NCI-H460 (cell line): ENCODE measurements around the gene HOXC4. TPM values are rescaled to one million over a fixed set of nuclear protein-coding genes. Genes with fewer than 3 reads are reported as not detected.

ENCODE experiments used
- DNase-seq: peaks from one replicate; pipeline ENCODE4 v3.0.0-alpha.2; 2016; ENCODE audit warnings: low read depth; ENCODE audit errors: extremely low read depth
- polyA plus RNA-seq: library from polyadenylated mRNA; depleted of rRNA; stranded (reverse); fragments of >200 nt; gene quantifications from 2 replicates; pipeline ENCODE4 v1.2.3, GENCODE V29; 2014; cell fraction: nucleus; rRNA removed
- total RNA-seq: library from RNA; depleted of rRNA; stranded (reverse); fragments of >200 nt; shearing (Covaris generic); gene quantifications from 2 replicates; pipeline ENCODE4 v1.2.3, GENCODE V29; 2014; rRNA removed

The HOXC4 gene
- total RNA-seq, result 0.12 TPM in 1 of 2 replicates, not detected in the other
- polyA plus RNA-seq, result not detected in 2 replicates

DNA sequence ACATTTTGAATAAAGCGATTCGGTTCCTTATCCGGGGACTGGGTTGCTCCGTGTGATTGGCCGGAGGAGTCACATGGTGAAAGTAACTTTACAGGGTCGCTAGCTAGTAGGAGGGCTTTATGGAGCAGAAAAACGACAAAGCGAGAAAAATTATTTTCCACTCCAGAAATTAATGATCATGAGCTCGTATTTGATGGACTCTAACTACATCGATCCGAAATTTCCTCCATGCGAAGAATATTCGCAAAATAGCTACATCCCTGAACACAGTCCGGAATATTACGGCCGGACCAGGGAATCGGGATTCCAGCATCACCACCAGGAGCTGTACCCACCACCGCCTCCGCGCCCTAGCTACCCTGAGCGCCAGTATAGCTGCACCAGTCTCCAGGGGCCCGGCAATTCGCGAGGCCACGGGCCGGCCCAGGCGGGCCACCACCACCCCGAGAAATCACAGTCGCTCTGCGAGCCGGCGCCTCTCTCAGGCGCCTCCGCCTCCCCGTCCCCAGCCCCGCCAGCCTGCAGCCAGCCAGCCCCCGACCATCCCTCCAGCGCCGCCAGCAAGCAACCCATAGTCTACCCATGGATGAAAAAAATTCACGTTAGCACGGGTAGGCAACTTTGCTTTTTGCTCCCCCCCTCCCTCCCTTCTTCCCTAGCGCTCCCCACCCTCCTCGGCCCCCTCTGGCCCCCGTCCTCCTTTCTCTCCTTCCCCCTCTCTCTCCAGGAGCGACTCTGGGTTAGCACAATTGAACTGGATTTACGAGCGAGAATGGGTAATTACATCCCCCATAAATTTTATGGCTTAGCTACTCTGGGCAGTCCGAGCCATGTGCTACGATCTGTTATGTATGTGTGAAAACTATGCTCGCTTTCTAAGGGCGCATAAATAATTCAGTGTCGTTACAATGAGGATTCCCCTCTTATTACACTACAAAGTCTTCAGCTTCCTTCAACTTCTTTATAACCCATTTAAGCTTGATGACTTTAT is at the start of gene HOXC4:
Gene HOXC4, plus strand, starts transcription at position 85 of the 991 bp plus-strand sequence. Its CDS starts 88 bp downstream, at position 173.
- DNase-seq, result no peak

- no peak for DNase-seq
Observed at GRCh38 chr12:54004063-54004840, 49.4 kb upstream of the HOXC4 start.

DNA sequence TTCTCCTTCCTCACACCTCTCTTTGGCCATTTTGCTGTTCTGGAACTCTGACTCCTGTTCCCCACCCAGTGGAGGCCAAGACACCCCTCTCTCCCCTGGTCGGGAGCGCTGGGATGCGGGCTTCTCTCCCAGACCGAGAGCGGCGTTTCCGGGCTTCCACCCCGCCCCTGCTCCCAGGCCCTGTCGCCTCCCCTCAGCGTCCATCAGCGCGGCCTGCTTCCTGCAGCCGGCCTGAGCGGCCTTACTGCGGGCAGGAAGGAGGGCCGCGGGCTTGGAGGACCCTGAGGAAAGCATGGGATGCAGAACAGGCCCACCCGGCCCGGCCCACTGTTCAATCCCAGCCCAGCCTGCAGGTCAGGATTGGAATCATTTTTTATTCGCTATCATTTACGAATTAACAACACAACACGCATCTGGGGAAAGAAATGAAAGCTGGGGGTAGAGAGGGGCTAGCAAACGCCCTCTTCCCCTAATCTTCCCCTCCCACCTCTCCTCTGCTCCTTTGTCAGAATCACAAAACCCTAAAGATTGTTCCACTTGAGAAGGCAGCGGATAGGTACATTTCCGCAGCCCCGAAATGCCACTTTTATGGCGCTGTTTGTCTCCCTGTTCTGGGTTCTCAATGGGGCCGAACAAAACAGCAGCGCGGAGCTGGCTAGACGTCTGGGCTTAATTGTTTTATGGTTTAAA is 48.6 kb upstream of the HOXC4 start:
- no peak for DNase-seq

DNA sequence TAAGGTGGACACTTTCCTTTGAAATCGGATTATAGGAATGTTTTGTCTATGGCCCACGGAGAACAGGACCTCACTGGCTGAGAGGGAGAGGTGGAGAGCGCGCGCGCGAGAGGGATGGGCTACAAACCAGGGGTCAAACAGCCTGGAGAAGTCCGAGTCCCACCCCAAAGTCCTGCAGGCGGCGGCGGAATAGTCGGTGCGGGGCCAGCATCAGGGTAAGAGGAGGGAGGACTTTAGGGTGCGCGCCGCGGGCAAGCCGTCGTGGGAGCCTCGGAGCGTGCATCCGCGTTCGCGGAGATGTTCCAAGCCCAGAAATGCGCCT is 48.1 kb upstream of the HOXC4 start:
- no peak for DNase-seq

GRCh38 chr12:54005853-54006558 is 47.6 kb upstream of the HOXC4 start:
- DNase-seq, result peak; percentile 83

GRCh38 chr12:54006559-54007220 is 46.9 kb upstream of the HOXC4 start:
- DNase-seq, result no peak

DNA sequence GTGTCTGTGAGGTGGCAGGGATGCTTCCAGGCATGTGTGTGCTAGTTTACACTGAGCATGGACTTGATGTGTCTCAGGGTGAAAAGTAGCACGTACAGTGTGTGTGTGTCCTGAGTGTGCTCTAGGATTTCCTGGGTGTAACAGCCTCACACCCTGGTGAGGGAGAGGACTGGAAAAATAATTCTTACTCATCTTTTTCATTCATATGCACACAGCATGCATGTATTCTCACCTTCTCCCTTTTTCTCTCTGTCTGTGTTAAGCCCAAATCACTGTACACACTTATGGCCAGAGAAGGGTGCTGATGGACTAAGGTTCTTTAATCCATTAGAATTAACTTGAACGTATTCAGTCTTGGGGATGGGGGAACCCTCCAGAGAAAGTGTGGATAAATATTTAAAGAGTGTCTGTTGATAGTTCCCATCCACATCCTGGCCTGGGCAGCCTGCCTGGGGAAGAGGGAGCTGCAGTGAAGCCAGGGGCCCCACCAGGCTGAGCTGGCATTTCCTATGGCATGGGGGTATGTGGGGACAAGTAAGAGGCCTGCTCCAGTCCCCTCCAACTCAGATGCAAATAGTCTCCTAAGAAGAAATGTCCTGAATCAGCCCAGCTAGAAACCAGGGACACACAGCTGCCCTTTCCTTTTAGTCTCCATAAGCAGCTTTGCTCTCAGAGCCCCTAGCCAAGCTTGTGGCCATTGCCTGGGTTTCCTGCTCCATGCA is 45.9 kb upstream of the HOXC4 start:
- DNase-seq, result no peak

DNA sequence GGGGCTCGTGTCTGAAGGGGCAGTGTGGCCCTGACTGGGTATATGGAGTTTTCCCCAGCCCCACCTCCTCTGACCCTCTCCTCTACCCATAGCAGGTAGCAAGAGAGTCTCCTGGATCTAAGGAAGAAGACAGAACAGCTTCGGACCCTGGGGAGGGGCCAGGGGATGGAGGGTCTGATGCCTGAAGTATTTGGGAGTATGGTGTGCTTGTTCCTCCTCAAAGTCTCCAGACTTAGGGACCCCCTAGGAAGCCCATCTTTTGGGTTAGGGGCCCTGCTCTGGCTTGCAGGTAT is 45.4 kb upstream of the HOXC4 start:
- no peak for DNase-seq

- no peak for DNase-seq
Observed at GRCh38 chr12:54009171-54010052, 44.2 kb upstream of the HOXC4 start.

- DNase-seq, result no peak
Observed at GRCh38 chr12:54010053-54010971, 43.3 kb upstream of the HOXC4 start.

DNA sequence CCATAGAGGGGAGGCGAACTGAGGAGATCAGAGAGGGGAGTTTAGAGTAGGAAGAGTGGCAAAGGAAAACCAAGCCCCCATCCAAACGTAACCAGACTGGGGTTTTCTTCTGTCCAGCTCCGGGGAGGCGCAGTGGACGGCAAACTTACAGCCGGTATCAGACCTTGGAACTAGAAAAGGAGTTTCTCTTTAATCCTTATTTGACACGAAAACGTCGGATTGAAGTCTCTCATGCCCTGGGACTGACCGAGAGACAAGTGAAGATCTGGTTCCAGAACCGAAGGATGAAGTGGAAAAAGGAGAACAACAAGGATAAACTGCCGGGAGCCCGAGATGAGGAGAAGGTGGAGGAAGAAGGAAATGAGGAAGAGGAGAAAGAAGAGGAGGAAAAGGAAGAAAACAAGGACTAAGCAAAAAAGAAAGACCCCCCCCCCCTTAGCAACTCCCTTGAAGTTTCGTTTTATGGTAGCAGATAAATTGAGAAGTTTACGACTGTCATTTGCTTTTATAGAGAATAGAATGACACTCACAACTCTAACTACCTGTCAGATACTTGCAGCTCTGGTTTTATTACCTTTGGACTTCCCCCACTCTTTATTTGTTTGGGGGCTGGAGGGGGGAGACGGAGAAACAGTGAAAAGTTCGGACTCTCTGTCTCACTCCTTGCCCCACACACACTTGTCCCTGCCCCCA is 42.5 kb upstream of the HOXC4 start:
- DNase-seq, result no peak

DNA sequence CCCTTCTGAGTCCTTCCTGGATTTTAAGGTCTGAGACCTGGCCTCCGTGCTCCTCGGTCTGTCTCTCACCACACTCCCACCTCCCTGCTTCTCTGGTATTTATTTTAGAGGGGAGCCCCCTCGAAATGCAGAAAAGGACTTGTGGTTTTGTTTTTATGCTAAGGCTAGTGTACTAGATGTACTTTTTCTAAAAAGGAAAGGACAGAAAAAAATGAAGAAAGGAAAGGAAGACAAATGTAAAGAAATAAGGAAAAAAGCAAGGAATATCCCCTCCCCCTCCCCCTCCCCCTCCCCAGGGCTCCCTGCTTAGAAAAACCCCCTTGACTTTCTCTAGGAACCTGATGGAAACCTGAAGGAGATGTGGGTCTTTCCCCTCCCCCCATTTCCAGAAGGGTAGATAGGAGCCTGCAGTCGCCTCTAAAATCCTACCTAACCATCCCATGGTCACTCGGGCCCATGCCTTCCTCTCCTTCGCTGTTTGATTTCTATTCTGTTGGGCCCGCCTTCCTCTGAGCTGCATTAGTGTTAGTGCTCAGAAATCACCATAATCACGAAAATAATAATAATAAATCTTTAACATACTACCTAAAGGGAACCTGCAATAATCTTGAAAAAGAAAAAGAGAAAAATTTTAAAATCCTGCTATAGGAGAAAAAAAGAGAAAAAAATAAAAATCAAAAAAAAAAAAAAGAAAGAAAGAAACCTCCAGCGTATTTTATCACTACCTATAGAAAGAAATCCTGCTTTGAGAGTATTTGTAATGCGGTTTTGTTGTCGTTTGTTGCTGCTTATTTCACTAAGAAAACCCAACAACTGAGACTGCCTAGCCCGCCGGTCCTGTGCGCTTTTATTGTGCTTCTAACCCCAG is 41.7 kb upstream of the HOXC4 start:
- DNase-seq, result no peak

DNA sequence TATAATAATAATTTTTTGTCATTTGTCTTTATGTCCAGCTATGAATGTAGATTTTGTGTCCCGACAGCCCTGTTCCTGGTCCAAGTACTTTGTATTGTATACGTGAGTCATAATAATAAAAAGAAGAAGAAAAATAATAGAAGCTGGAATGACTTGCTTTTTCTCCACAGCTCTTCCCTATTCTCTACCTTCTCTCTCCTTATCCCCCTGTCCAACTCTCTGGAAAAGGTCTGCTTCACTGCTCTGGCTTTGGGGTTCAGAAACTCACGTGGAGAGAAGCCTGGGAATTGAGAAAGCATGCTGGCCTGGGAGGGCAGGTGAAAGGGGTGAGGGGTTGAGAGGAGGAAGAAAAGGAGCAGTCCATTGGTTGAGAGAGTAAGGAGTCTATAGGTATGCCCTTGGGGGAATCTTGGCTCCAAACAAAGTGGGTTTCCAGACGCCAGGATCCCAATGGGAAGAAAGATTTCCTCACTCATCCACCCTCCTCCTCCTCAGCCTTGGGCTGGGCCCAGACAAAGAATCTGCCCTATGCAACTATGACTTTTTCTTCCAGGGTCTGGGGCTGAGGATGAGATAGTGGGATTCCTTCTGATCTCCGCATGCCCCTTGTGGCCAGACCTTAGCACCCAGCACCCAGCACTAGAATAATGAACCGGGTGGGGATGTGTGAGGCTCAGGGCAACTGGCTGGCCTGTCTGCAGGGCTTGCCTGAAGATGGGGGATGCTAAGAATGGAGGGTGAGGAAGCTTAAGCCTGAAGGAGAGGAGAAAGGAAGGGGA is 40.8 kb upstream of the HOXC4 start:
- DNase-seq, result no peak

DNA sequence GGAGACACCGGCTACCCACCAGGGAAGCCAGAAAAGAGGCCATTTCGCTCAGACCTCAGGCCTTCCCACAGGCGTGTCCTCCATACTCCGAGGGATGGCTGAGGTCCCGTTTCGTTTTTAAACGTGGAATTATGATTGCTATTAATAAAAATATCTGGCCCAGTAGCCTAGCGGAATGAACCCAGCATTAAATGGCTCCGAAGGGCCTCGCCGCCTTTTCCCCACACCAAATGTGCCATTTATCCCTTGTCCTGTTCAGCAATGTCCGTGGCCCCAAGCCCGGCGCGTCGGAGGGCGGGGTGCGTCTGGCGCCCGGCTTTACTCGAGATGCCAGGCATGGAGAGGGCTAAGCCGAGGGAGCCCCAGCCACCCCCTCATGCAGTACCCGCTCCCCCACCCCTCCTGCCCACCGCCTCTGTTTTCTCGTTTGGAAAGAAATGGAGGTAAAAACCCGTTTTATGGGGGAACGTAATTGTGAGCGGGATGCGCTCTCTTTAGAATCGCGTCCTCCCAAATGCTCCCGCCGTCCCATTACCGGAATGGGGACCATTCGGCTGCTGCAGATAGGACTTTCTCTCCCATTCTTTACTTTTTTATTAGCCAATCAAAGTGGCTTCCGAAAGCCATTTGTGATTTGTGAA is 39.1 kb upstream of the HOXC4 start:
- no peak for DNase-seq
